Epithelial cell of esophagus (primary cell): ENCODE measurements around the gene DNAI4.
"Not testable (repeated sequence)": the region's sequence is repeated elsewhere in the genome, so short reads cannot be mapped to it uniquely, and the experiment has no call there.

ENCODE experiments used
- DNase-seq: peaks from one replicate; pipeline ENCODE4 v3.0.0; 2010; ENCODE audit warnings: low read depth
- H3K4me3 ChIP-seq: 2 replicates; pipeline ENCODE4 v1.5.1; 2011; ENCODE audit warnings: mild to moderate bottlenecking, low read length, control low read depth
- CTCF ChIP-seq: IDR thresholded peaks from 2 replicates; pipeline ENCODE4 v1.5.1; 2011; ENCODE audit warnings: low read depth, mild to moderate bottlenecking, low read length, control low read depth, inconsistent platforms; ENCODE audit not compliant: insufficient read depth; ENCODE audit errors: missing control alignments

Gene DNAI4

GRCh38 chr1:66919063-66919462 lies 5.6 kb downstream of the DNAI4 start:
- no peak overlapping the region for H3K4me3 ChIP-seq
- TF ChIP-seq CTCF: no peak
- no peak for DNase-seq

- no peak for TF ChIP-seq CTCF
- no peak overlapping the region for H3K4me3 ChIP-seq
- DNase-seq: no peak
These were observed 7.2 kb downstream of the DNAI4 start for GRCh38 chr1:66917476-66917875.

GRCh38 chr1:66916320-66916719 lies 8.3 kb downstream of the DNAI4 start:
- no peak overlapping the region for H3K4me3 ChIP-seq
- DNase-seq: no peak
- TF ChIP-seq CTCF: no peak

DNA sequence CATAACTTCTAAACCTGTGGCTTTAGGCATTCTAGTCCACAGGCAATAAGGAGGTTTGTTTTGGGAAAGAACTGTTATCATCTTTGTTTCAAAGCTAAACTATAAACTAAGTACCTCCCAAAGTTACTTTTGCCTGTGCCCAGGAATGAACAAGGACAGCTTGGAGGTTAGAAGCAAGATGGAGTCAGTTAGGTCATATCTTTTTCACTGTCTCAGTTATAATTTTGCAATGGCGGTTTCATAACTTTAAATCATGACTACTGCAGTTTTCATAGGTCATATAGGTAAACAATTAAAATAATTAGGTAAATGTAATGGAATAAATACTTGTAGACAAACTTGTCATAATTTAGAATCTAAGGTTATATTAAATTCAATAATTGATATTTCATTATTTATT lies 9.5 kb downstream of the DNAI4 start:
- DNase-seq, H3K4me3 ChIP-seq: not testable (repeated sequence)

DNA sequence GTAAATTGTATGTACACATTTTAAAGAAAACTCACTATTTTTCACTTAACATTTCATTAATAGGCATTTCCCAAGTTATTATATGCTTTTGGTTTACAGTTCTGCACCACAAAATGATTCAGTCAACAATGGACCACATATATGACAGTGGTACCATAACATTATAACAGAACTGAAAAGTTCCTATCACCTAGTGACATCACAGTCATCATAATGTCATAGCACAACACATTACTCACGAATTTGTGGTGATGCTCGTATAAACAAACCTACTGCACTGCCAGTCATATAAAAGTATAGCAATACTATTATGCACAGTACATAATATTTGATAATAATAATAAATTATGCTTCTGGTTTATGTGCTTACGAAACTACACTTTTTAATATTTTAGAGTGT lies 30.9 kb downstream of the DNAI4 start:
- DNase-seq: no peak
- no peak for TF ChIP-seq CTCF
- H3K4me3 ChIP-seq: no peak overlapping the region

- TF ChIP-seq CTCF: no peak
- no peak overlapping the region for H3K4me3 ChIP-seq
- DNase-seq: no peak
These were observed 34.0 kb downstream of the DNAI4 start for GRCh38 chr1:66890621-66891020.

GRCh38 chr1:66889030-66889429 lies 35.6 kb downstream of the DNAI4 start:
- no peak overlapping the region for H3K4me3 ChIP-seq
- no peak for TF ChIP-seq CTCF
- no peak for DNase-seq

- DNase-seq: no peak
- TF ChIP-seq CTCF: no peak
- no peak overlapping the region for H3K4me3 ChIP-seq
These were observed 48.0 kb downstream of the DNAI4 start for GRCh38 chr1:66876664-66877063.
